Activated CD8-positive, alpha-beta memory T cell treated with anti-CD3 and anti-CD28 coated beads for 24 hours (primary cell): ENCODE measurements around the gene EBF4.

Experiments used
- DNase-seq: peaks from one replicate; pipeline ENCODE4 v3.0.0-alpha.2; 2020

The EBF4 gene

GRCh38 chr20:2703716-2704475 lies 11.3 kb downstream of the EBF4 start:
- peak; percentile 49 for DNase-seq

- DNase-seq = peak; percentile 42
Observed at GRCh38 chr20:2705931-2706645, 13.5 kb downstream of the EBF4 start.

- DNase-seq = peak; percentile 33
Observed at GRCh38 chr20:2706688-2707352, 14.2 kb downstream of the EBF4 start.

GRCh38 chr20:2707353-2708072 lies 14.9 kb downstream of the EBF4 start:
- DNase-seq = peak; percentile 49

GRCh38 chr20:2708073-2708415 lies 15.5 kb downstream of the EBF4 start:
- DNase-seq = no peak

GRCh38 chr20:2708665-2709064 lies 16.1 kb downstream of the EBF4 start:
- peak; percentile 24 for DNase-seq

- DNase-seq = peak; percentile 40
Observed at GRCh38 chr20:2709205-2709981, 16.8 kb downstream of the EBF4 start.

GRCh38 chr20:2713285-2713684 lies 20.7 kb downstream of the EBF4 start:
- peak; percentile 53 for DNase-seq

- peak; percentile 74 for DNase-seq
Observed at GRCh38 chr20:2729251-2729713, 36.7 kb downstream of the EBF4 start.

- DNase-seq = peak; percentile 57
Observed at GRCh38 chr20:2729791-2730190, 37.2 kb downstream of the EBF4 start.

GRCh38 chr20:2734899-2735298 lies 42.3 kb downstream of the EBF4 start:
- DNase-seq = no peak

GRCh38 chr20:2736441-2736840 lies 43.9 kb downstream of the EBF4 start:
- DNase-seq = no peak

- no peak for DNase-seq
Observed at GRCh38 chr20:2738331-2739041, 45.9 kb downstream of the EBF4 start.

- peak; percentile 54 for DNase-seq
Observed at GRCh38 chr20:2739042-2739398, 46.4 kb downstream of the EBF4 start.

- DNase-seq = peak; percentile 56
Observed at GRCh38 chr20:2740702-2741101, 48.1 kb downstream of the EBF4 start.

GRCh38 chr20:2741463-2741862 lies 48.9 kb downstream of the EBF4 start:
- peak; percentile 51 for DNase-seq

GRCh38 chr20:2741881-2742280 lies 49.3 kb downstream of the EBF4 start:
- DNase-seq = peak; percentile 60

GRCh38 chr20:2742431-2742830 lies 49.9 kb downstream of the EBF4 start:
- DNase-seq = no peak

- DNase-seq = peak; percentile 89
Observed at GRCh38 chr20:2742934-2743559, 50.5 kb downstream of the EBF4 start.

- DNase-seq = peak; percentile 53
Observed at GRCh38 chr20:2745060-2745910, 52.7 kb downstream of the EBF4 start.
